Stomach smooth muscle (tissue), 2 donors: ENCODE measurements around the gene UGT1A9.

Experiments used
- H3K27ac ChIP-seq: one replicate; pipeline ENCODE4 v1.7.0; 2013; ENCODE audit warnings: mild to moderate bottlenecking, low read length, inconsistent platforms
- H3K27me3 ChIP-seq, 2 donors: one replicate each; pipeline ENCODE4 v1.7.0; 2013; ENCODE audit warnings: low read length in 2 of 2; ENCODE audit not compliant: insufficient read depth in 2 of 2, control insufficient read depth in 1 of 2
- H3K36me3 ChIP-seq, 2 donors: one replicate each; pipeline ENCODE4 v1.7.0; 2013; ENCODE audit warnings: low read length in 2 of 2; ENCODE audit not compliant: control insufficient read depth in 2 of 2, insufficient read depth in 2 of 2
- H3K4me1 ChIP-seq: one replicate; pipeline ENCODE4 v1.7.0; 2013; ENCODE audit warnings: low read length; ENCODE audit not compliant: control insufficient read depth, insufficient read depth
- H3K4me3 ChIP-seq, 2 donors: one replicate each; pipeline ENCODE4 v1.7.0; 2013; ENCODE audit warnings: low read length in 2 of 2
- H3K9ac ChIP-seq, 2 donors: one replicate each; pipeline ENCODE4 v1.7.0; 2013; ENCODE audit warnings: low read length in 2 of 2, mild to moderate bottlenecking in 1 of 2
- H3K9me3 ChIP-seq, 2 donors: one replicate each; pipeline ENCODE4 v1.7.0; 2013; ENCODE audit warnings: low read length in 2 of 2; ENCODE audit not compliant: control insufficient read depth in 2 of 2
- donor health status: healthy.
- donor health status: Pancreatic carcinoma.

UGT1A9 gene

GRCh38 chr2:233796254-233796653, 124.6 kb downstream of the UGT1A9 start:
- Histone ChIP-seq H3K4me1 (no peaks in the 10 kb centered on the region), H3K9ac (no peak overlapping the region), H3K27ac (no peak overlapping the region), H3K27me3 (peaks cover 0 to 2% of the 10 kb centered on the region in 2 donors), H3K36me3 (no peaks in the 10 kb centered on the region), H3K4me3 (no peak overlapping the region), H3K9me3 (peaks cover 0 to 2% of the 10 kb centered on the region in 2 donors)

- no peaks in the 10 kb centered on the region for H3K36me3 ChIP-seq
- H3K27me3 ChIP-seq = no peaks in the 10 kb centered on the region
- peaks cover 0 to 2% of the 10 kb centered on the region in 2 donors for H3K9me3 ChIP-seq
- H3K27ac ChIP-seq = no peak overlapping the region
- H3K4me3 ChIP-seq = no peak overlapping the region
- H3K9ac ChIP-seq = no peak overlapping the region
- H3K4me1 ChIP-seq = no peaks in the 10 kb centered on the region
Observed at GRCh38 chr2:233798335-233799086, 126.8 kb downstream of the UGT1A9 start.

- H3K27ac ChIP-seq = no peak overlapping the region
- no peaks in the 10 kb centered on the region for H3K27me3 ChIP-seq
- H3K4me3 ChIP-seq = no peak overlapping the region
Observed at GRCh38 chr2:233799087-233799665, 127.5 kb downstream of the UGT1A9 start.

GRCh38 chr2:233799716-233800115, 128.0 kb downstream of the UGT1A9 start:
- no peak overlapping the region for H3K4me3 ChIP-seq

More at GRCh38 chr2:233799087-233799665, 127.5 kb downstream of the UGT1A9 start:
- Histone ChIP-seq H3K36me3 (no peaks in the 10 kb centered on the region), H3K9ac (no peak overlapping the region), H3K4me1 (no peaks in the 10 kb centered on the region), H3K9me3 (peaks cover 0 to 2% of the 10 kb centered on the region in 2 donors)

GRCh38 chr2:233800208-233800607, 128.5 kb downstream of the UGT1A9 start:
- H3K36me3 ChIP-seq = no peaks in the 10 kb centered on the region
- H3K9me3 ChIP-seq = peaks cover 0 to 2% of the 10 kb centered on the region in 2 donors
- no peak overlapping the region for H3K9ac ChIP-seq
- peaks cover 0 to 2% of the 10 kb centered on the region in 2 donors for H3K27me3 ChIP-seq
- H3K4me1 ChIP-seq = no peaks in the 10 kb centered on the region
- no peak overlapping the region for H3K27ac ChIP-seq
- no peak overlapping the region for H3K4me3 ChIP-seq

More at GRCh38 chr2:233799716-233800115, 128.0 kb downstream of the UGT1A9 start:
- no peak overlapping the region for H3K27ac ChIP-seq
- H3K4me1 ChIP-seq = no peaks in the 10 kb centered on the region
- H3K9me3 ChIP-seq = peaks cover 0 to 2% of the 10 kb centered on the region in 2 donors
- no peaks in the 10 kb centered on the region for H3K36me3 ChIP-seq
- no peak overlapping the region for H3K9ac ChIP-seq
- H3K27me3 ChIP-seq = no peaks in the 10 kb centered on the region

GRCh38 chr2:233801357-233802131, 129.8 kb downstream of the UGT1A9 start:
- peaks cover 0 to 2% of the 10 kb centered on the region in 2 donors for H3K9me3 ChIP-seq
- no peaks in the 10 kb centered on the region for H3K36me3 ChIP-seq
- H3K4me3 ChIP-seq = no peak overlapping the region
- no peak overlapping the region for H3K9ac ChIP-seq
- H3K27me3 ChIP-seq = peaks cover 0 to 2% of the 10 kb centered on the region in 2 donors
- H3K27ac ChIP-seq = no peak overlapping the region
- no peaks in the 10 kb centered on the region for H3K4me1 ChIP-seq

GRCh38 chr2:233802132-233802815, 130.6 kb downstream of the UGT1A9 start:
- Histone ChIP-seq H3K4me3 (no peak overlapping the region), H3K4me1 (no peaks in the 10 kb centered on the region), H3K27me3 (peaks cover 0 to 2% of the 10 kb centered on the region in 2 donors), H3K36me3 (no peaks in the 10 kb centered on the region), H3K9me3 (peaks cover 0 to 3% of the 10 kb centered on the region in 2 donors), H3K27ac (no peak overlapping the region), H3K9ac (no peak overlapping the region)

- Histone ChIP-seq H3K36me3 (no peaks in the 10 kb centered on the region), H3K9me3 (peaks cover 0 to 6% of the 10 kb centered on the region in 2 donors), H3K4me3 (no peak overlapping the region), H3K4me1 (no peaks in the 10 kb centered on the region), H3K9ac (no peak overlapping the region), H3K27ac (no peak overlapping the region), H3K27me3 (peaks cover 3 to 5% of the 10 kb centered on the region in 2 donors)
Observed at GRCh38 chr2:233803292-233803911, 131.7 kb downstream of the UGT1A9 start.

- no peak overlapping the region for H3K4me3 ChIP-seq
- H3K4me1 ChIP-seq = no peaks in the 10 kb centered on the region
- H3K9ac ChIP-seq = no peak overlapping the region
- peaks cover 3 to 8% of the 10 kb centered on the region in 2 donors for H3K27me3 ChIP-seq
- peaks cover 0 to 6% of the 10 kb centered on the region in 2 donors for H3K9me3 ChIP-seq
- H3K36me3 ChIP-seq = no peaks in the 10 kb centered on the region
- H3K27ac ChIP-seq = no peak overlapping the region
Observed at GRCh38 chr2:233803994-233804393, 132.3 kb downstream of the UGT1A9 start.
